ENCODE results near the gene AHCY.

AHCY gene

GRCh38 chr20:34240693-34241615 lies 62.2 kb downstream of the AHCY start, which contains the start of gene ASIP:
Gene ASIP, plus strand, starts transcription at chr20:34241423. Its CDS starts 18,952 bp downstream, at chr20:34260375.
- H3K4me3 ChIP-seq (ENCODE audit: low read depth, low read length) = no peak within 1 kb of the TSS
- no peak for TF ChIP-seq CTCF (IDR thresholded peaks at IDR 0.05; ENCODE audit: insufficient read depth, low read depth, low read length, missing control alignments)
- DNase-seq (ENCODE audit: low read depth) = no peak

GRCh38 chr20:34240121-34240520 lies 63.0 kb downstream of the AHCY start:
- no peak for DNase-seq (ENCODE audit: low read depth)
- TF ChIP-seq CTCF (IDR thresholded peaks at IDR 0.05; ENCODE audit: insufficient read depth, low read depth, low read length, missing control alignments) = no peak

GRCh38 chr20:34237942-34238341 lies 65.2 kb downstream of the AHCY start:
- TF ChIP-seq CTCF (IDR thresholded peaks at IDR 0.05; ENCODE audit: insufficient read depth, low read depth, low read length, missing control alignments) = no peak
- no peak overlapping the region for H3K4me3 ChIP-seq (ENCODE audit: low read depth, low read length)

More at GRCh38 chr20:34240121-34240520, 63.0 kb downstream of the AHCY start:
- no peak overlapping the region for H3K4me3 ChIP-seq (ENCODE audit: low read depth, low read length)

GRCh38 chr20:34235875-34236274 lies 67.3 kb downstream of the AHCY start:
- no peak overlapping the region for H3K4me3 ChIP-seq (ENCODE audit: low read depth, low read length)
- DNase-seq (ENCODE audit: low read depth) = no peak
- no peak for TF ChIP-seq CTCF (IDR thresholded peaks at IDR 0.05; ENCODE audit: insufficient read depth, low read depth, low read length, missing control alignments)

More at GRCh38 chr20:34237942-34238341, 65.2 kb downstream of the AHCY start:
- DNase-seq (ENCODE audit: low read depth) = no peak

GRCh38 chr20:34233687-34234086 lies 69.5 kb downstream of the AHCY start:
- TF ChIP-seq CTCF (IDR thresholded peaks at IDR 0.05; ENCODE audit: insufficient read depth, low read depth, low read length, missing control alignments) = no peak
- no peak overlapping the region for H3K4me3 ChIP-seq (ENCODE audit: low read depth, low read length)
- no peak for DNase-seq (ENCODE audit: low read depth)

- no peak overlapping the region for H3K4me3 ChIP-seq (ENCODE audit: low read depth, low read length)
- no peak for DNase-seq (ENCODE audit: low read depth)
- no peak for TF ChIP-seq CTCF (IDR thresholded peaks at IDR 0.05; ENCODE audit: insufficient read depth, low read depth, low read length, missing control alignments)
Measured at GRCh38 chr20:34232494-34233087, 70.6 kb downstream of the AHCY start.

All from GM12865 (cell line).